ENCODE measurements around the gene STIM2.

The STIM2 gene

GRCh38 chr4:27055221-27055760 lies 194.7 kb downstream of the STIM2 start:
- no peak for TF ChIP-seq CTCF (IDR thresholded peaks at IDR 0.05)
- Histone ChIP-seq H3K27ac (no peak overlapping the region), H3K4me3 (no peak overlapping the region)
- DNase-seq (ENCODE audit: low spot score) = no peak

- no peak for TF ChIP-seq CTCF (IDR thresholded peaks at IDR 0.05)
- Histone ChIP-seq H3K27ac (no peak overlapping the region), H3K4me3 (no peak overlapping the region)
- no peak for DNase-seq (ENCODE audit: low spot score)
Observed at GRCh38 chr4:27056281-27056680, 195.6 kb downstream of the STIM2 start.

GRCh38 chr4:27057053-27057452 lies 196.4 kb downstream of the STIM2 start:
- TF ChIP-seq CTCF (IDR thresholded peaks at IDR 0.05) = no peak
- Histone ChIP-seq H3K27ac (no peak overlapping the region), H3K4me3 (no peak overlapping the region)
- DNase-seq (ENCODE audit: low spot score) = no peak

GRCh38 chr4:27057662-27058061 lies 197.0 kb downstream of the STIM2 start:
- no peak for DNase-seq (ENCODE audit: low spot score)
- no peak overlapping the region for H3K27ac ChIP-seq
- no peak overlapping the region for H3K4me3 ChIP-seq
- TF ChIP-seq CTCF (IDR thresholded peaks at IDR 0.05) = no peak

GRCh38 chr4:27058819-27059406 lies 198.3 kb downstream of the STIM2 start:
- Histone ChIP-seq H3K27ac (no peak overlapping the region), H3K4me3 (no peak overlapping the region)
- TF ChIP-seq CTCF (IDR thresholded peaks at IDR 0.05) = no peak
- DNase-seq (ENCODE audit: low spot score) = no peak

GRCh38 chr4:27059446-27059845 lies 198.8 kb downstream of the STIM2 start:
- no peak for TF ChIP-seq CTCF (IDR thresholded peaks at IDR 0.05)
- Histone ChIP-seq H3K27ac (no peak overlapping the region), H3K4me3 (no peak overlapping the region)
- no peak for DNase-seq (ENCODE audit: low spot score)

- DNase-seq (ENCODE audit: low spot score) = peak; percentile 19
- TF ChIP-seq CTCF (IDR thresholded peaks at IDR 0.05) = no peak
- Histone ChIP-seq H3K4me3 (no peak overlapping the region), H3K27ac (no peak overlapping the region)
Observed at GRCh38 chr4:27062256-27062655, 201.6 kb downstream of the STIM2 start.

Data from coronary artery (tissue), 2 donors.